ELF-1 (cell line): ENCODE results near the gene RBMY1E.
"Not testable (repeated sequence)": the region's sequence is repeated elsewhere in the genome, so short reads cannot be mapped to it uniquely, and the experiment has no call there.

Experiments
- DNase-seq: peaks from one replicate; pipeline ENCODE4 v3.0.0-alpha.2; 2016; ENCODE audit warnings: low read depth, low spot score

RBMY1E gene

DNA sequence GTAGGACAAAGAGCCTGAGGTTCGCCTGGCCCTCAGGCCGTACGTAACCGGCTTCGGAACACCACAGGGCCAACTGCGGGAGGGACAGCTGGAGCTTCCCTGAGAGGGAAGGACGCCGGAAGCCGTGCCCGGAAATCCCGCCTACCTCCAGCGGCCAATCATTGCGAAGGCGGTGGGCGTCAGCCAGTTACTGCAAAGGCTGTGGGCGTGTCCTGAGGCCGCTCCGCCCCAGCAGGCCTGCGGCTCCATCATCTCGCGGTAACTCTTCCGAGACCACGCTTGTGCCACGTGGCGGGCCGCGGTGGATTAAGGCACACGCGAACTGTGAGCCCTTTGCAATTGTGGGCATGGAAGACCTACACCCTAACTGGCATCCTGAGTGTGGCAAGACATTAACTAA lies at the start of gene RBMY1E:
TSS of gene RBMY1E (minus strand) at position 101 of the 400 bp plus-strand sequence. CDS start 1,978 bp downstream, outside the sequence.
- DNase-seq, result not testable (repeated sequence)

DNA sequence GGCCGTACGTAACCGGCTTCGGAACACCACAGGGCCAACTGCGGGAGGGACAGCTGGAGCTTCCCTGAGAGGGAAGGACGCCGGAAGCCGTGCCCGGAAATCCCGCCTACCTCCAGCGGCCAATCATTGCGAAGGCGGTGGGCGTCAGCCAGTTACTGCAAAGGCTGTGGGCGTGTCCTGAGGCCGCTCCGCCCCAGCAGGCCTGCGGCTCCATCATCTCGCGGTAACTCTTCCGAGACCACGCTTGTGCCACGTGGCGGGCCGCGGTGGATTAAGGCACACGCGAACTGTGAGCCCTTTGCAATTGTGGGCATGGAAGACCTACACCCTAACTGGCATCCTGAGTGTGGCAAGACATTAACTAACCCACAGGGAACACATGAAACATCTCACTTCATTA lies 23.4 kb downstream of the RBMY1E start, which contains the start of gene RBMY1D:
TSS of gene RBMY1D (minus strand) at position 101 of the 400 bp plus-strand sequence. CDS start 2,013 bp downstream, outside the sequence.
- not testable (repeated sequence) for DNase-seq

DNA sequence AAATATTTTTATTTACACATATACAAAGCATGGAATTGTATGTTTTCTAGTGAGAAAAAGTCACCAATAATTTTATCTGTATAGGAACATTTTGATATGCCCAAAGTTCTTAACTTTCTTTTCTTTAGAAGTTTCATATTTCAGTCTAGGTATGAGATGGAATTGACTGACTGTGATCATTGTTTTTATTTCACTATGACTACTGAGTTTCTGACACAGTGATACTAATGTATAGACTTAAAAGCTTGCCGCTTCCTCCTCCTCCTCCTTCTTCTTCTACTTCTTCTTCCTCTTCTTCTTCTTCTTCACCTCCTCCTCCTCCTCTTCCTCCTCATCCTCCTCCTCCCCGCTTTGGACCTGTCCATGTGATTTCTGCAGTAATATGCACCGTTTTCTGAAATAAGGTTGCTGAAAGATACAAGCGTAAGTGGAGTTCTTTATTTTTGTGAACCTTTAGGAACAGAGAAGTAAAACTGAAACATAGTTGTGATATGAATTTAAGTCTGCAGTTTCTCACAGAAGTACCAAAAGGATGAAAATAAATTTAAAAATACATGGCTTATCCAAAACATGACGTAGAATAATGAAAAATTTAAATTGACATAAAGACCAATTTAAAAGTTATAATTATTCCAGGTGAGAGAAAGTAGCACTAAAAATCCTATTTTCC lies 48.3 kb downstream of the RBMY1E start:
- DNase-seq, result not testable (repeated sequence)
